GM21381 (cell line): ENCODE data around the gene ARHGAP26.

Experiments used
- ATAC-seq: cut with Tn5 transposase; IDR thresholded peaks from one replicate; pipeline ENCODE4 v1.9.1; 2021; ENCODE audit warnings: mild to moderate bottlenecking, moderate library complexity; ENCODE audit not compliant: unreplicated experiment

The ARHGAP26 gene

GRCh38 chr5:142769793-142770649 is at the start of gene ARHGAP26:
Gene ARHGAP26 (plus strand): TSS chr5:142770377. CDS start chr5:142770762, 385 bp downstream.
- peak; percentile 96 for ATAC-seq

- ATAC-seq, result no peak
These were observed 49.4 kb upstream of the ARHGAP26 start for GRCh38 chr5:142720641-142721271.

GRCh38 chr5:142722146-142722545 is 48.0 kb upstream of the ARHGAP26 start:
- no peak for ATAC-seq

- ATAC-seq, result no peak
These were observed 47.3 kb upstream of the ARHGAP26 start for GRCh38 chr5:142722896-142723295.

- ATAC-seq, result no peak
These were observed 45.4 kb upstream of the ARHGAP26 start for GRCh38 chr5:142724821-142725220.

GRCh38 chr5:142725231-142726187 is 44.7 kb upstream of the ARHGAP26 start:
- ATAC-seq, result no peak

- ATAC-seq, result no peak
These were observed 43.9 kb upstream of the ARHGAP26 start for GRCh38 chr5:142726188-142726731.

- ATAC-seq, result no peak
These were observed 42.5 kb upstream of the ARHGAP26 start for GRCh38 chr5:142727735-142728047.

GRCh38 chr5:142735323-142736246 is 34.6 kb upstream of the ARHGAP26 start:
- no peak for ATAC-seq

GRCh38 chr5:142736247-142736632 is 33.9 kb upstream of the ARHGAP26 start:
- ATAC-seq, result no peak

GRCh38 chr5:142737179-142737578 is 33.0 kb upstream of the ARHGAP26 start:
- no peak for ATAC-seq

GRCh38 chr5:142740474-142741242 is 29.5 kb upstream of the ARHGAP26 start:
- no peak for ATAC-seq

- ATAC-seq, result no peak
These were observed 26.4 kb upstream of the ARHGAP26 start for GRCh38 chr5:142743592-142744441.

GRCh38 chr5:142745268-142745667 is 24.9 kb upstream of the ARHGAP26 start:
- no peak for ATAC-seq

- no peak for ATAC-seq
These were observed 23.4 kb upstream of the ARHGAP26 start for GRCh38 chr5:142746532-142747433.

GRCh38 chr5:142748132-142748531 is 22.0 kb upstream of the ARHGAP26 start:
- ATAC-seq, result no peak

GRCh38 chr5:142748568-142749249 is 21.5 kb upstream of the ARHGAP26 start:
- ATAC-seq, result peak; percentile 69
